ENCODE measurements around the gene STX2.

GRCh38 chr12:130787041-130787440 is 52.0 kb downstream of the STX2 start:
- TF ChIP-seq POLR2A (IDR thresholded peaks at IDR 0.05; ENCODE audit: low read depth) (no peak), POLR2AphosphoS5 (IDR thresholded peaks at IDR 0.05) (no peak)

Measured in esophagus muscularis mucosa (tissue), 2 donors.